ENCODE results near the gene UCP2. TPM values are rescaled to one million over a fixed set of nuclear protein-coding genes. Genes with fewer than 3 reads are reported as not detected.

Gene UCP2
- total RNA-seq (10 to 100 TPM in 5 of 7 donors, 1 to 10 TPM in 2; 3.7 to 86.9 (median 16.5) TPM), polyA plus RNA-seq (10 to 100 TPM in 1 of 2 donors, 1 to 10 TPM in 1; 4.9 to 31.5 TPM)
- long read RNA-seq, donor 1, transcript UCP2-201 (8 exons, 2,113 nt) = major isoform, 9 of 9 reads
- long read RNA-seq, donor 1, partial matches to known transcripts = 0 of 9 reads
- long read RNA-seq, donor 1, other reads (novel, unspliced or antisense) = 0 of 9 reads
- long read RNA-seq, donor 2, transcript UCP2-201 (8 exons, 2,113 nt) = major isoform, 9 of 11 reads
- long read RNA-seq, donor 2, partial matches to known transcripts = 0 of 11 reads
- long read RNA-seq, donor 2, other reads (novel, unspliced or antisense) = 0 of 11 reads
- long read RNA-seq, donor 3, transcript UCP2-201 (8 exons, 2,113 nt) = major isoform, 22 of 25 reads
- long read RNA-seq, donor 3, partial matches to known transcripts = 3 of 25 reads
- long read RNA-seq, donor 3, other reads (novel, unspliced or antisense) = 0 of 25 reads

GRCh38 chr11:73982595-73982989 lies at the start of gene UCP2:
Gene UCP2, minus strand, starts transcription at chr11:73982843. Its CDS starts 4,465 bp downstream, at chr11:73978378.
- intact Hi-C loops (cut with DNase I) = no loop called here
- TF ChIP-seq POLR2A (IDR thresholded peaks at IDR 0.05) = no peak
- TF ChIP-seq CTCF (IDR thresholded peaks at IDR 0.05) = no peak
- no peak for TF ChIP-seq EP300 (IDR thresholded peaks at IDR 0.05)
- 0 to 1% (median 0%) methylated on average over 42 to 43 of the region's 43 CpGs for WGBS, 3 donors

GRCh38 chr11:74030723-74031676 lies 48.4 kb upstream of the UCP2 start:
- Histone ChIP-seq H3K36me3 (no peaks in the 10 kb centered on the region), H3K27me3 (no peaks in the 10 kb centered on the region), H3K4me3 (no peak overlapping the region), H3K27ac (no peak overlapping the region), H3K4me1 (ENCODE audit: insufficient read depth) (no peaks in the 10 kb centered on the region), H3K9me3 (no peaks in the 10 kb centered on the region)
- no peak for DNase-seq
- no peak for TF ChIP-seq POLR2A (IDR thresholded peaks at IDR 0.05)
- TF ChIP-seq EP300 (IDR thresholded peaks at IDR 0.05) = no peak
- TF ChIP-seq CTCF (IDR thresholded peaks at IDR 0.05) = no peak
- 84 to 89% (median 87%) methylated on average over 9 of the region's 9 CpGs for WGBS, 3 donors
- intact Hi-C loops (cut with DNase I) = no loop called here

More at GRCh38 chr11:73982595-73982989, at the start of gene UCP2:
- peak; percentile 65 to 80 (median 71) for DNase-seq
- Histone ChIP-seq H3K4me3 (peak within 1 kb of the TSS; percentile 36), H3K27ac (peak within 1 kb of the TSS in 1 of 2 donors; percentile 58), H3K9me3 (no peaks in the 10 kb centered on the region), H3K36me3 (no peaks in the 10 kb centered on the region), H3K27me3 (no peaks in the 10 kb centered on the region), H3K4me1 (ENCODE audit: insufficient read depth) (no peaks in the 10 kb centered on the region)

GRCh38 chr11:74025467-74026166 lies 43.0 kb upstream of the UCP2 start:
- no peak for DNase-seq
- Histone ChIP-seq H3K36me3 (no peaks in the 10 kb centered on the region), H3K9me3 (no peaks in the 10 kb centered on the region), H3K27me3 (no peaks in the 10 kb centered on the region), H3K27ac (no peak overlapping the region), H3K4me3 (no peak overlapping the region), H3K4me1 (ENCODE audit: insufficient read depth) (no peaks in the 10 kb centered on the region)
- TF ChIP-seq CTCF (IDR thresholded peaks at IDR 0.05) (no peak), EP300 (IDR thresholded peaks at IDR 0.05) (no peak), POLR2A (IDR thresholded peaks at IDR 0.05) (no peak)
- intact Hi-C loops (cut with DNase I) = no loop called here
- WGBS, 3 donors = 88 to 94% (median 88%) methylated on average over 7 of the region's 7 CpGs
